Endometrium (tissue), 2 donors: ENCODE results near the gene TMEM253.

Source experiments
- FAIRE-seq: peaks from 2 replicates; lab custom pipeline; 2012; peaks lifted over from hg19 to GRCh38; lab: Jason Lieb, UNC
- donor health status: control.
- donor health status: control.

TMEM253 gene

DNA sequence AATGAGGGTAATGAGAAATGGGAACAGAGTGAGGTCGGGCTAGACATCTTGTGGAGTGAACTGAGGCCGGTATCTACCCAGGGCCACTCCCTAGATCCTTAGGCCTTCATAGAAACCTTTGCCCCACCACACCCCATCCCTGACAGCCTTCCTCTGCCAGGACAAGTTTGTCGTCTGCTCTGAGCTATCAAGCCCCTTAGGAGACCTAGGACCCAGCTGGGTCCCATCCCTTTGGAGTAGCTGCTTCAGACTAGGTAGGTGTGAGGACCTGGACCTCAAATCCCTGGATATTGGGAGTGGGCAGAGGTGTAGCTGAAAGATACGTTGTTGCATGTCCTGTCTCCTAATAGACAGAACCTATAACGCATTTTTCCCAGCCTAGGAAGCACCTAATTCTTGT is at the start of gene TMEM253:
TMEM253 (plus strand) TSS at position 136 of the 400 bp plus-strand sequence. CDS start 278 bp downstream, outside the sequence.
- no peak for FAIRE-seq

DNA sequence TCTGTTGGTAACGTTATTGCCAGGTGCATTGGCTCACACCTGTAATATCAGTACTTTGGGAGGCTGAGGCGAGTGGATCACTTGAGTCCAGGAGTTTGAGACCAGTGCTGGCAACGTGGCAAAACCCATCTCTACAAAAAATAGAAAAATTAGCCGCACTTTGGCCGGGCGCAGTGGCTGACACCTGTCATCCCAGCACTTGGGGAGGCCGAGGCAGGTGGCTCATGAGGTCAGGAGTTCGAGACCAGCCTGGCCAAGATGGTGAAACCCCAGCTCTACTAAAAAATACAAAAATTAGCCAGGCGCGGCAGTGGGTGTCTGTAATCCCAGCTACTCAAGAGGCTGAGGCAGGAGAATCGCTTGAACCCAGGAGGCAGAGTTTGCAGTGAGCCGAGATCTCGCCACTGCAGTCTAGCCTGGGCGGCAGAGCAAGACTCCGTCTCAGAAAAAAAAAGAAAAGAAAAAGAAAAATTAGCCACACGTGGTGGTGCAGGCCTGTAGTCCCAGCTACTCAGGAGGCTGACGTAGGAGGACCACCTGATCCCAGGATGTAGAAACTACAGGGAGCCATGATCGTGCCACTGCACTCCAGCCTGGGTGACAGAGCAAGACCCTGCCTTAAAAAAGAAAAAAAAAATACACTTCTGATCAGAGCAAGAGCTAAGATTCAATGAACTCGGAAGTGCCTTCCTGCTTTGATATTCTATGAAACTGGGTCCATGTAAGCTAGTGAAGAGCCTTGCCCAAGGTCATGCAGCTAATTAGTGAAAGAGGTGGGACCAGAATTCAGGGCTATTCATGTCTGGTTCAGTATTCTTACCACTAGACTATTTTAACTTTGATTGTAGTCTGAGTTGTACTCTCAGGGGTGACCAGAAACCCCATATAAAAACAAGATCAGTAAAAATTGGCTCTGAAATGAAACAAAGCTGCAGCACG is 47.4 kb upstream of the TMEM253 start:
- no peak for FAIRE-seq

DNA sequence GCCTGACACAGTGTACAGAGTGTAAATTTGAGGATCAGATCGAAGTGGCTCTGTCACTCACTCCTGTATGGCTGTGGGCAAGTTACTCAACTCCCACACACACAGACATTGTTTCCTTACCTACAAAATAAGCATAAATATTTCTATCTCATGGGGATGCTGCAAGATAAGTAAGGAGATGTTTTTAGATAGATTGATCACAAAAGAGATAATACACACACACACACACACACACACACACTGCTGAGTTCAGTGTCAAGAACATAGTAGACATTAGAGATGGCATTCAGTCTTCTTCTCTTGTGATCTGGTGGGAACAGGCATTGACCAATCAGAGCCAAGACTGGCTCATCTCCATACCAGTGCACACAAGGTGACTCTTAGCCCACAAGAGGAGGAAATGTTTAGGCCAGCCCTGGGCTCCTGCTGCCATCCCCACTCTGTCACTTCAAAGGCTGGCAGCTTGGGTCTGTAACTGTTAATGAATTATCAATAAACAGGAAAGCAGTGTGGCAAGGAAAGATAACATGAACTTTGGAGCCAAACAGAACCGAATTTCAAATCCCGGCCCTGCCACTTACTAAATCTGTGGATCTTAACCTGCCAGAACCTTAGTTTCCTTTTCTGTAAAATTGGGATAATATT is 46.6 kb upstream of the TMEM253 start:
- FAIRE-seq: no peak

DNA sequence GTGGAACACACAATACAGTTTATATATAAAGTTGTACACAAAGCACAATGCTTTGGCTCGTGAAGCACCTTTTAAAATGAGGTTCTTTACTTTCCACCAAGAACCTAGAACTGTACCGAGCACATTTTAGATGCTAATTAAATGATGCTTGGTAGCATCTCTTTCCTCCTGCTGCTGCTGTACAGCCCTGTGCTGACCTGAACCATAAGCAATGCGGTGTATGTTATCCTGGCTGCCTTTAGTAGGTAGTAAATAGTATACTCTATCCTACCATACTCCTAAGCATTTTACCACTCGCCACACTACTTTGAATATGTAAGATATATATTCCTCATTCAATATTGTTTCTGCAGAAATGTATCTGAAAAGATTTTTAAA is 46.1 kb upstream of the TMEM253 start:
- no peak for FAIRE-seq

DNA sequence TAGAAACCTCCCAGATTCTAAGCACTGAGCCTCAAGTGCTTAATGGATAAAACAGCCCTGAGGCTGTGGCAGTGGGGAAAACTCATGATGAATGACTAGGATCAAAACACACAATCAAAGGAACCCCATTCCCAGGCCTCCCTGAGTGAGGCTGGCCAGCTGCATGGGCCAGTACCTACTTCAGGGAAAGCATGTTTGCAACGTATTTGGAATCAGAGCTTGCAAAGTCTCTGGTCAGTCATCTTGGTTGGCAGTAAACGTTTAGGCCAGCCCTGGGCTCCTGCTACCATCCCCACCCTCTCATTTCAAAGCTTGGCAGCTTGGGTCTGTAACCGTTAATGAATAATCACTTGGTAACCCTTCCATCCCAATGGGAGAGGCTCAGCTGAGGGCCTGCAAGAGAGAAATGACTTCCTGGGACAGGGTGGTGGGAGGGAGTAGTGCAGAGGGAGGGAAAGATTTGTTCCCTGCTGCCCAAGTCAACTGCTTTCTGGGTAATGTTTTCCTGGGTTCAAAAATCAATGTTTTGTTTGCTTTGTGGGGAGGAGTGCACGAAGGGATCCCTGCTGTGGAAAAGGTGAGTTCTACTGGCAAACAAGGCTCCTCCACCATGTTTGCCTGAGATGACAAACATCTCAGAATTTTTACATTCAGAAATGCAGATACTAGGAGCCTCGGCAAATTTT is 45.3 kb upstream of the TMEM253 start:
- no peak for FAIRE-seq

DNA sequence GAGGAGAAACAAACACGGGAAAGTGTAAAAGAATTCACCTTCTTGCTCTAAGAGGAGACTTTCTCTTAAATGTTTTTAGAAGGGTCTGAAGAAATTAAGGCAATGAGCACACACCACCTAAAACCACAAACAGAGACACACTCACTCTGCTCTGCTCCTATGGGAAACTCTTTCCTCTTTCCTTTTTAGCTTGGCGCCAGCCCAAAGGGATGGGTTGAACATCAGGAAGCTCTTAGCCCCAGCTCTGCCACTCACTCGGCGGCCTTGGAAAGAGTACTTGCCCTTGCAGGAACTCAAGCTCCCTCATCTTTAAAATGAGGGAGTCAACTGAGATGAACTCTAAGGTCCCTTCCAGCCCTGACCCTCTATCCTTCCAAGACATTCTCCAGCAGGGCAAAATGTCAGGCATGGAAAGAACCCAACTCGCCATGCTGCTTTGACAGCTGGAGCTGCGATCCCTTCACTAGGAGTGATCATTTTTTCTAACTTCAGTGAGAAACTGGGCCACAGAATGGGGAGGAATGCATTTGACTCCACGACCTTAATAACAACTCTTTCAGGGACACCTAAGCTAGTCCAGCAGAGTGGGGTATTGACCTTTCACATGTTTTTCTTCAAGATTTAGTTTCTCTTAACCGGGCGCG is 44.2 kb upstream of the TMEM253 start:
- FAIRE-seq: no peak

DNA sequence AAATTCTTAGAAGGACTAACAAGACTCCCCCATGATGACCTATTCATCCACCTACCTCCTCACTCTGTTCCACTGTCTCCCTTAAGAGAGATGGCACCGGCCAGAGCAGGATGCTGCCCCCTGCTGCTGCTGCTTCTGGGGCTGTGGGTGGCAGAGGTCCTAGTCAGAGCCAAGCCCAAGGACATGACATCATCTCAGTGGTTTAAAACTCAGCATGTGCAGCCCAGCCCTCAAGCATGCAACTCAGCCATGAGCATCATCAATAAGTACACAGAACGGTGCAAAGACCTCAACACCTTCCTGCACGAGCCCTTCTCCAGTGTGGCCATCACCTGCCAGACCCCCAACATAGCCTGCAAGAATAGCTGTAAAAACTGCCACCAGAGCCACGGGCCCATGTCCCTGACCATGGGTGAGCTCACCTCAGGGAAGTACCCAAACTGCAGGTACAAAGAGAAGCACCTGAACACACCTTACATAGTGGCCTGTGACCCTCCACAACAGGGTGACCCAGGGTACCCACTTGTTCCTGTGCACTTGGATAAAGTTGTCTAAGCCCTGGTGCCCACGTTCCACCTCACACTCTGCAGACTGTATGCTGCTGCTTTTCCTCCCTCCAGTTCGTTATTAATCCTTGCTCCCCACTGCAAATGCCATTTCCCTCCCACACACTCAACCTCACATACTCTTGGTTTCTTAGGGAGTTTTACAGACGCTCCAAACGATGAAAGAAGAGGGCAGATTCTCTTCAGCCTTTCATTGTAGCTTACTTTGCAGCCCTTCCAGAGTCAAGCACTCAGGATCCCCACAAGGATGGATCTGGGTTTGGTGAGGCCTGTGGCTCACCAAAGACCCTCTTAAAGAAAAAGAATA is 42.8 kb upstream of the TMEM253 start, which contains the start of gene RNASE8:
RNASE8 (plus strand) TSS at position 20 of the 873 bp plus-strand sequence; CDS start at position 91, 71 bp downstream.
- no peak for FAIRE-seq

DNA sequence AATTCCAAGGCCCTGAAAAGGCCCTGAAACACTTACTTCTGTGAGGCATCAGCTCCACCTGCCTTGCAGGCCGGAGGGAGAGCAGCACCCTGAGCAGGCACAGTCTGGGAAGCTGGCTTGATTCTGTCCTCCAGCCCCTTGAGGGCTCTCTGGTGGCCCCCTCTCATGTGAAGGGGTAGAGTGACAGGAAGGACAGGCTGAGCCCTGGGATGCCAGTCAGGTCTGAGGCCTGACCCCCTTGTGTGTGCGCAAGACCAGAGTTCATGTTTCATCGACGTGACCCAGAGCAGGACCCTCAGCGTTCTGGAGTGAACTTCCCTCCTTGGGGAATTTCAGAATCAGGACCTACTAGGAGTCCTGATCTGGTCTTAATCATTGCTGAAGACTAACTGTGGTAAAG is 42.0 kb upstream of the TMEM253 start:
- FAIRE-seq: no peak

DNA sequence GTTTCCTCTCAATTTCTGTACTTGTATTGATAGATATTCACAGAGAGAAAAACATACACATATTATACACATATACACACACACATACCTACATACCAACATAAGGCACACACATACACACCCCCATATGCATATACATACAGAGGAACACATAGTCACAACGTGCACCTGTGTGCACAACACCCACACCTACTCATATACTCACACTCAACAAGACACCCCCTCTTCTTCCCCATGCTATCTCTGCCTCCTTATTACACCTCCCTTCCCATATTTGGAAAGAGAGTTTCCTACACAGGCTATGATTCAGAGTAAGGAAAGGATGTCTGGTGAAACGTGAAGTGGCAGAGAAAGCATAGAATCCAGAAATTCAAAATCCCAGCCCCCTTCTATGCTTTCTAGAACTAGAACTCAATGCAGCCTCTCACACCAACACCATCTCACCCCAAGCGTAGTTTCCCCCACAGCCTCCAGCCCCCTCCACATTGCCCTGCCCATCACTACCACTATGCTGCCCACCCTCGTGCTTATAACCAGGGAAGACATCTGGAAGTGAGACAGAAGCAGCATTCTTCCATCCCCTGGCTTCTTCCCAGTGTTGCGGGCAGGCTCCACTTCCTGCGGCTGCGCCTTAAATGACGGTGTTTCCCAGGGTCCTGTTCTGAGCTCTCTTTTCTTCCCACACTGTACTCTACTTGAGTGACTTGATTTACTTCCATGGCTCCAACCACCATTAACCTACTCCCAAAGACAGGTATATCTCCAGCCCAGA is 40.8 kb upstream of the TMEM253 start:
- FAIRE-seq: no peak

DNA sequence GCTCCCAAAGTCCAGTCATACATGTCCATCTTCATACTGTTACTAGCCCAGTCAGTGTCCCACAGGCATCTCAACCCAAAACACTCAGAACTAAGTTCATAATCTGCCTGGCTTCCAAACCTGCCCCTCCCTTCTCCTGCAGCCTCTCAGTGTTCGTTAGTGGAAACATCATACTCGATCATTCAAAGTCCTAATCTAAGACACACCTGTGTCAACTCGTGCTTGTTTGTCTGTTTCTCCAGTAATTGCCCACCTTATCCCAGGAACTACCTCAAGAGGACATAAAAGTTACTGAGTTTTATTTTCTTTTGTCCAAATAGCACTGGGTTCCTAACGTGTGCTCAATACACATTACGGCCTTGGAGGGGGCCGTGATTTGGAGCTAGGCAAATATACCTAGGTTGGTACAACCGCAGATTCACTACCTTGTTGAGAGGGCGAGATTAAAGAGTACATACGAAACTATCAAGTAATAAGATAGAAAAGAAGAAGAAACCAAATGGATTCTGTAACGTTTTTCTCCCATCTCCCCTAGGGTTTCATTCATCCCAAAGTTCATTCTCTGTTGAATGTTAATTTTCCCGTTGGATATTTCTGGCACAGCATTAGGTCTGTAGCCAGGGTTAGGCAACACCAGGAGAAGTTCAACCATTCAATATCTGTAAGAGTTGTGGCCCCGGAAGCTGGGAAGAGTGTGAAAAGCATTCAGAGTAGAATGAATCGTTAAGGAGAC is 40.1 kb upstream of the TMEM253 start:
- FAIRE-seq: no peak

DNA sequence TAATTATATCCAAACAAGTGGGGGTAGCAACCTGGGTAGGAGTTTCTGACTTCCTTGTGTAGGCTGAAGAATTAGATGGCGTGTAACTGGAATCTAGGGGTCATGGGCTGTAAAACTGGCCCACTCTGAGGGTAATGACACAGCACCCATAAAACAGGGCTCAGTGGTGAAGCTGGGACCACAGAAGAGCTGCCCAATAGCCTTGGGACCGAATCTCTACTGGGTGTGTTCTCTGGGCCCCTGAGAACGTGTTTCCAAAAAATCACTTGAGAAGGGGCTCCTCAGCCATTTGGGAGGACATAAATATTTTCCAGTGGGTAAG is 39.6 kb upstream of the TMEM253 start:
- no peak for FAIRE-seq

DNA sequence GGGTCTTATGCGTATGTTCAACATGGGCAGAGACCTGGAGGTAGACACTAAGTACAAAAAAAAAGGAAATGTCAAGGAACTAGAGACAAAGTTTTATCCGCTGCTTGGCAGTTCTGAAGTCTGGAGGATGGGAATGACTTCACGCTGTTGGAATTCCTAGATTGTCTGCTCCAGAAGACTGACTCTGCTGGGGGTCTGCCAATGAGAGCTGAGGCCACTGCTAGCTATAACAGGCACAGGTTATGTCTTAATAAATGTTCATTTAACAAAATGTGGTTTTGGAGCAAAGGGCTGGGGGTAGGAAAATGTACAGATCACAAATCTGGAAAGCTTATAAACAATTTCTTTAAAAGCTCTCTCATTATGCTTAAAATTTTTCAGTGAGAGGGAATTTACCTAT is 37.4 kb upstream of the TMEM253 start:
- no peak for FAIRE-seq

DNA sequence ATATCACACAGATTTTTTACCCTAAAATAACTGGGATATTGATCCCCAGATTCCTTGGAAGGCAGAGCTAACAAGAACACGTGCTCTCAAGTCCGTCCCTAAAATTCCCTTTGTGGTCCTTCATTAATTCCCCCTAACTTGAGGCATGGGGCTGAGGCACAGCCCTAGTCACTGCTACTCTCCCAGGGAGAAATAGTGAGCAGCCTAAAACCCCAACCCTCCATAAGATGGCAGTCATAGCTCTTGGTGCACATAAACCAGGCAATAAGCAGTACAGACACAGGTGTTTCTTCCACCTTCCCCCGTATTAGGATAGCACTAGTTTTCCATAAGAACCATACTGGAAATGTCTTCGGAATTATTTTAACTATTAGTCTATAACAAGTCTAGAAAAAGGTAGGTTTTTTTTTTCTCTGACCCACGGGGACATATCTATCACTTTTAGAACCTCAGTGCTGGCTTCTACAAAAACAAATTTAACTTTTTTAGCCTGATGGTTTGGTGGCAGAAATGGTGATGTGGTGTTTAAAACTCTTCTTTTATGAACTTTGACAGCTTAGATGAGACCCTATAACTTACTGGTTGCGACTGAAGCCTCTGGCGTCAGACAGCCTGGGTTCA is 33.9 kb upstream of the TMEM253 start:
- no peak for FAIRE-seq

DNA sequence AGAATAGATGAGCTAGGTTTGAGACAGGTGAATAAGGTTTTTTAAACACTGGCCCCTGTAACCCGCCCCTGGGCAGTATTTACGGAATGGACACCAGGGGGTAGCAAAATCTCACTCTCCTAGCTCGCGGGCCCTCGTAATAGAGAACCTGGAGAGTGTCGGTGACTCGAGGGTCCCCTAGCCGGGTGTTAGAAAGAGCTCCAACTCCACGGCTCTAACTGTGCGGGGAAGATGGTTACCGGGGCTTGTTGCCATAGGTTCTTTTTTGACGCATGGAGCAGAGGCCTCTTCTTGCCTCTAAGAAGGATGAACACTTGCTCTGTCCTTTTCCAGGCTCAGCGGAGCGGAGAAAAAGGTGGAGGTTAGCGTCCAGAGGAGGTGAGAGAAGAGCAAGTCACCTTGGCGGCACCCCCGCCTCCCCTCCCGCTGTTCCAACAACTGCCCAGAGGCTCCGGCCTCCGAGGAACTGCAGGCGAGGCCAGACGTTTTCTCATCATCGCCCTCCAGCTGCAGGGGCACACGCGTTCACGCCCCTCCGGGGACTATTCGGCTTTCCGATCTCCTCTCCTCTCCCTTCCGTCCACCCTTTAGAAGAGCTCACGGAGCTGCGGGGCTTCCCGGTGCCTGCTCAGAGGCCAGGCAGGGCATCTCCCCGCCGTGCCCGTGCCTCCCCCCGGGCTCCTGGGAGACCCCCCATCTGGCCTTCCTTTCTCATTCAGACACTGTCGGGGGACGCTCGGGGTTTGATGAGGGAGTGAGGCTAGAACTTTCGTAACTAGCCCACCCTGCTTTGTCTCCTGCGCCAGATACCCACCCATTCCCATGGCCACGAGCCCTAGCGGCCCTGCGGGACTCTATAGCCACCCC is 32.1 kb upstream of the TMEM253 start:
- FAIRE-seq: no peak

DNA sequence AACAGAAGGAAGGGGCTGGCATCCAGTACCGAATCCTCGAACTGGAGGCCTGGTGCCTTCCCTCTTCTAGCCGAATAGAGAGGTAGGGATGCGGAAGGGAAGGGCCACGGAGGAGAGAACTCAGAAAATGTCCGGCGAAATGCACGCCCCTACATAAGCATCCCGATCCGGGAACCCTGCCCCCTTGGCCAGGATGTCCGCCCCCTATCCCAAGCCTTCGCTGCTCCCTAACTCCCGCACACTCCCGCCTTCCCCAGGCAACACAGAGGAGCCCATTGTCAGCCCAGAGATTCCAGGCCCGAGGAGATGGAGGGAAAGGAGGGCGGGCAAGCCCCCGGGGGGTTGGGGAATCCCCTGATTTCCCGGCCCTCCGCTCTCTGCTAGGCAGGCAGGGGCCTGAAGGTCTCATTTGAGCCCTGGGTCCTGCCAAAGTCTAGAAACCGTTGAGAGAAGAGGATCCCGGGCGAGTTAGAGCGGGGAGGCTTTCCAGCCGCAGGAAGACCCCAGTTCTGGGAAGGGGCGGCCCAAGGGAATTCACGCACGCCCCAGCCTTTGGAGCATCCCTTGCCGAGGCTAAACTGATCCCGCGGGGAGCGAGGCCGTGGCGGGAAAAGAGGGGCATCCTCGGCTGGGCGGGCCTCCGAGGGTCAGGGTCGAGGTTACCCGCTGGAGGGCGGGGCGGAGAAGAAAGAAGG is 31.3 kb upstream of the TMEM253 start:
- no peak for FAIRE-seq

DNA sequence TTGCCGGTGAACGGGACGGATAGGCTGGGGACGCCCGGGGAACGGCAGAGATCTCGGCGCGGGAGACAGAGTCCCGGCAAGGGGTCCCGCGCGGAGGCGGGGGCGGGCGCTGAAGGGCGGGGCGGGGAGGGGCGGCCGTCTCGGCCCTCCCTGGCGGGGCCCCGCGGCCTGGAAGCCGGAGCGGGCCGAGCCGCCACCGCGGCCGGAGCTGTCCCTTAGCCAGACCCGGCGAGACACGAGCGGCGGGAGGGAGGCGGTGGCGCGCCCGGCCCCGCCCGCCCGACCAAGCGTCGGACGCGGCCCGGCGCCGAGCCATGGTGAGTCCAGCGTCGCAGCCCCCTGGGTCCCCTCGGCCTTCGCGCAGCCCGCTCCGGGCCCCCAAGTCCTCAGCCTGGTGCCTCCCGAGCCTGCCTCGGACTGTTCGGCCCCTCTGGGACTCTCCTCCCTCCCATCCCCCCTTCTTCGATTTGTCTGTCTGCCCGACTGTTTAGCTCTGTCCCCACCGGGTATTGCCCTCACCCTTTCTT is 30.7 kb upstream of the TMEM253 start, which contains the start of gene ARHGEF40:
ARHGEF40 (plus strand) TSS at position 222 of the 527 bp plus-strand sequence; CDS start at position 315, 93 bp downstream.
- FAIRE-seq: no peak

DNA sequence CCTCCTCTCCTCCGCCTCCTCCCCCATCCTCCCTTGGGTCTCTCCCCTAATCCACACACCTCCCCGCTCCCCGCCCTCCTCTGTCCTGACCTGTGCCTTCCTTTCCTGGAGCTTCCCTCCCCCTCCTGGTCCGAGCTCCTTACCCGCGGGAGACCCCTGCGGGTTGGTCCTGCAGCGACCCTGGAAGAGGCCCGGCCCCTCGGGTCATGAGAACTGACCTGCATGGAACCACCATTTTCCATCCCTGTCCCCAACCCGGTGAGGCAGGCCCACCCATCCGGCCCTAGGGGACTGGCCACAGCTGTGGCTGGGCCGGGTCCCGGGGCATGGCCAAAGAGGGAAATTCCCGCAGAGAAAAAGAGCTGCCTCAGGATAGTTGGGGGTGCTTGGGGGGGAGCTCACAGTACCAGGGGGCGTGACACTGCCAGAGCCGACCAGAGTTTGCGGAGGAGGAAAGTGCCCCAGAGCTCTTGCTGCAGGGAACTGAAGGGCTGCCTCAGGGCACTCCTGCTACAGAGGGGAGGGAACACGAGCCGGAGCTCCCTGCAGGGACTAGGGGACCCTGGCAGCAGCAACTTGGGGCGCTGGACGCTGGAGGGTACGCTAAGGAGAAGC is 30.1 kb upstream of the TMEM253 start:
- no peak for FAIRE-seq
